Duodenal mucosa (tissue), 2 donors: Measurements from ENCODE around the gene RNF112.
A peak's percentile ranks its signal among the peaks of the same experiment; 100 is the strongest.
"Not testable (repeated sequence)": the region's sequence is repeated elsewhere in the genome, so short reads cannot be mapped to it uniquely, and the experiment has no call there.

Source experiments
- H3K27ac ChIP-seq: one replicate; pipeline ENCODE4 v1.7.0; 2013; ENCODE audit warnings: low read depth, low read length
- H3K27me3 ChIP-seq, 2 donors: one replicate each; pipeline ENCODE4 v1.7.0; 2013; ENCODE audit warnings: low read length in 2 of 2, control low read depth in 1 of 2; ENCODE audit not compliant: insufficient read depth in 2 of 2, control insufficient read depth in 1 of 2
- H3K36me3 ChIP-seq, 2 donors: one replicate each; pipeline ENCODE4 v1.7.0; 2013; ENCODE audit warnings: low read length in 2 of 2, control low read depth in 1 of 2; ENCODE audit not compliant: insufficient read depth in 2 of 2, control insufficient read depth in 1 of 2
- H3K4me1 ChIP-seq, 2 donors: one replicate each; pipeline ENCODE4 v1.7.0; 2013; ENCODE audit warnings: low read length in 2 of 2, control low read depth in 1 of 2; ENCODE audit not compliant: insufficient read depth in 2 of 2, control insufficient read depth in 1 of 2
- H3K4me3 ChIP-seq, 2 donors: one replicate each; pipeline ENCODE4 v1.7.0; 2013; ENCODE audit warnings: low read length in 2 of 2, low read depth in 1 of 2
- H3K9ac ChIP-seq, 2 donors: one replicate each; pipeline ENCODE4 v1.7.0; 2013; ENCODE audit warnings: low read length in 2 of 2, low read depth in 1 of 2
- H3K9me3 ChIP-seq, 2 donors: one replicate each; pipeline ENCODE4 v1.7.0; 2013; ENCODE audit warnings: low read length in 2 of 2, control low read depth in 1 of 2; ENCODE audit not compliant: control insufficient read depth in 1 of 2

The RNF112 gene

DNA sequence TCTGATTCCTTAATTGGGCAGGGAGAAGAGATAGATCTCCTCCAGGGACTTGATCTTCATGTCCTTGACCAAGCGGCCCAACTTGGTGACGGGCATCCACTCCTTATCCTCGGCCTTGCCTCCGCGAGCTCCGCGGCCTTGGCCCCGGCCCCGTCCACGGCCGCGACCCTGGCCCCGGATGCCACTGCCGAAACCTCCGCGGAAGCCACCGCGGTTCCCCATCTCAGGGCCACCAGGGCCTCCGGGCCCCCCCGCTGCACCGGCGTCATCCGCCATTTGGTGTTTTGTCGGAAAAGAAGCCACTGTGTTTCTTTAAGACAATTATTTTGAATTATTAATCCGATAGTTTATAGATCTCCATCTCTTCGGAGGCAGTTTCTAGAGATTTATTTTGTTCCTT lies 35.5 kb downstream of the RNF112 start:
- peaks cover 6 to 15% of the 10 kb centered on the region in 2 donors for H3K9me3 ChIP-seq
- not testable (repeated sequence) for H3K4me1 ChIP-seq, H3K27ac ChIP-seq, H3K4me3 ChIP-seq, H3K27me3 ChIP-seq, H3K36me3 ChIP-seq, H3K9ac ChIP-seq

DNA sequence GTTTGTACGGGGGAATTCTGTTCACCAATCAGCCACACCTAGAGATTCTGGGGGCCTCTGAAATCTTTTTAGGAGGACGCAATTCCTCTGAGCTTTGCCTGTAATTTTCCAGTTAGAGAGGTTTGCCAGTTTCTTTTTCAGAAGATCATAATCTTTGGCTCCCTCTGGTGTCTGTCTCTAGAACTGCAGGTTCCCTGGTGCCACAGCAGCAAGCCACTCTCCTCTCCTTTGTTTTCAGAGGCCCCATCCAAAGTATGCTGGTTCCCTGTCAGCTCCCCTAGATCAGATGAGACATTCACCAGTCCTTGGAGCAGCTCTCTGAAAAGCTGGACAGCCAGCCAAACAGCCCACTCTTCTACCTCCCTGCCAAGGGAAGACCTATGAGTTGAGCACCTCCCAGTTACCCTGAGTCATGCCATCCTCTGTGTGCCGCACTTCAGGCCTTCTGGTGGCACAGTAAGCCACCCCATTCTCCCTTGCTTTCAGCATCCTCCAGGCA lies 36.1 kb downstream of the RNF112 start:
- Histone ChIP-seq H3K27ac (no peak overlapping the region), H3K27me3 (no peaks in the 10 kb centered on the region), H3K4me1 (peaks cover 7 to 8% of the 10 kb centered on the region in 2 donors), H3K9me3 (peaks cover 6 to 15% of the 10 kb centered on the region in 2 donors), H3K4me3 (no peak overlapping the region), H3K9ac (no peak overlapping the region), H3K36me3 (no peaks in the 10 kb centered on the region)

DNA sequence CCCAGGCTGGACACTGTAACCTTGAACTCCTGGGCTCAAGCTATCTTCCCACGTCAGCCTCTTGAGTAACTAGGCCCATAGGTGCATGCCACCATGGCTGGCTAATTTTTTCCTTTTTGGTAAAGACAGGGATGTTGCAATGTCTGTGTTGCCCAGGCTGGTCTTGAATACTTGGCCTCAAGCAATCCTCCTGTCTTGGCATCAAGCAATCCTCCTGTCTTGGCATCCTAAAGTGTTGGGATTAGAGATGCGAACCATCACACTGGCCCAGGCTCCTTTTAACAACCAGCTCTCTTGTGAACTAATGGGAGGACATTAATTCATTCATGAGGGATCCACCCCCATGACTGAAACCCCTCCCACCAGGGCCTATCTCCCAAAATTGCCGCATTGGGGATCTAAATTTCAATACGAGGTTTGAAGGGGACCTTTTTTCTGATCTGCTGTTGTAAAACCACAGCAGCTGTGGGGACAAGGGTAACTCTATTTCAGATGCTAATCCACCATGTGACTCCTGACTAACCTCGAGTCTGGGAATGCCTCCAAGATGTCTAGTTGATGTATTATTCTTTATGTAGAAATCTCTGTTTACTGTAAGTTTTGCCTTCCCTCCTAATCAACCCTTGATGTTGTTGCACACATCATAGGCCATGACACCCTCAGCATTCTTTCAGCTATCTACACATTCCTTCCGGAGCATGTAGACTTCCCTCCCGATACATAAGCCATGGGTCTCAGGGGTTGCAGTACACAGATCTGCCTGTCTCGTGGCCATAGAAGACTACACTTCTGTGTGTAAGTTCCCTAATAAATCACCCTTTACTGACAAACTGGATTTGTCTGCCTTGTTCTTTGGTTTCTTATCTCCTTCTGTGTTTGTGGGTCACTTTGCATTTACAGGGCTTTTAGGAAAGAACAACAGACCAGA lies 37.6 kb downstream of the RNF112 start:
- no peak overlapping the region for H3K4me3 ChIP-seq
- peak overlapping the region; percentile 20 for H3K27ac ChIP-seq
- no peak overlapping the region for H3K9ac ChIP-seq
- H3K27me3 ChIP-seq = no peaks in the 10 kb centered on the region
- peaks cover 7 to 8% of the 10 kb centered on the region in 2 donors for H3K4me1 ChIP-seq
- no peaks in the 10 kb centered on the region for H3K36me3 ChIP-seq
- peaks cover 0 to 5% of the 10 kb centered on the region in 2 donors for H3K9me3 ChIP-seq

DNA sequence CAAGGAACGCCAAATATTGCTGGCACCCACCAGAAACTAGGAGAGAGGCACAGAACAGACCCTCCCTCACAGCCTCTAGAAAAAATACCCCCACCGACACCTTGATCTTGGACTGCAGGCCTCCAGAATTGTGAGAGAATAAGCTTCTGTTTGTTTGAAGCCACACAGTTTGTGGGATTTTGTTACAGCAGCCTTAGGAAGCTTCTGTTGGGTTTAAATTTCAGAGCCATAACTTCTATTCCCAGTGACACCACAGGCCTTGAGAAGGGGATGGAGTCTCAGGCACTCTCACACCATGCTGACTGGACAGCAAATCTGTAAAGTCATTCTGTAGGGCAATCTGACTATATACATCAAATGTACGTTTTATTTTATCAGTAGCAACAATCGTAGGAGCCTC lies 38.6 kb downstream of the RNF112 start:
- peaks cover 7 to 8% of the 10 kb centered on the region in 2 donors for H3K4me1 ChIP-seq
- no peak overlapping the region for H3K4me3 ChIP-seq
- H3K27ac ChIP-seq = no peak overlapping the region
- H3K9ac ChIP-seq = no peak overlapping the region
- no peaks in the 10 kb centered on the region for H3K27me3 ChIP-seq
- no peaks in the 10 kb centered on the region for H3K36me3 ChIP-seq
- H3K9me3 ChIP-seq = peaks cover 0 to 4% of the 10 kb centered on the region in 2 donors

DNA sequence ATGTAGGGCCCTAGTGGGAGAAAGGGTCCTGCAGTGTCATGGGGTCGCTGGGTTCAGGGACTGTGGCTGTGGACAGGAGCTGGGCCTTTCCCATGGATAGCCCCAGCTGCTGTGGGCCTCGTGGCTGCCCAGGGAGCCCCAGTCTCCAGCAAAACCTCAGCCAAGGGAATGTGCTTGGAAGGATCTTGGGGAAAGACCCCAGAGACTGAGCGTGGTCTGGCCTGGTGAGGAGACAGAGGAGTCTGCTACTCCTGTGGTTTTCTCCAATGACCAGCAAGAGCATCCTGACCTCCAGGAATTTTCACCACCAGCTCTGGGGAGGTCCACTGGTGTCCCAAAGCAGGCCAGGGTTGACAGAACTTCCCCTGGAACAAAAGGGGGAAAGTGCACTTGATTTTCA lies 42.3 kb downstream of the RNF112 start:
- Histone ChIP-seq H3K4me1 (peaks cover 3 to 8% of the 10 kb centered on the region in 2 donors), H3K9ac (no peak overlapping the region), H3K9me3 (no peaks in the 10 kb centered on the region), H3K27ac (no peak overlapping the region), H3K27me3 (no peaks in the 10 kb centered on the region), H3K36me3 (no peaks in the 10 kb centered on the region), H3K4me3 (no peak overlapping the region)

DNA sequence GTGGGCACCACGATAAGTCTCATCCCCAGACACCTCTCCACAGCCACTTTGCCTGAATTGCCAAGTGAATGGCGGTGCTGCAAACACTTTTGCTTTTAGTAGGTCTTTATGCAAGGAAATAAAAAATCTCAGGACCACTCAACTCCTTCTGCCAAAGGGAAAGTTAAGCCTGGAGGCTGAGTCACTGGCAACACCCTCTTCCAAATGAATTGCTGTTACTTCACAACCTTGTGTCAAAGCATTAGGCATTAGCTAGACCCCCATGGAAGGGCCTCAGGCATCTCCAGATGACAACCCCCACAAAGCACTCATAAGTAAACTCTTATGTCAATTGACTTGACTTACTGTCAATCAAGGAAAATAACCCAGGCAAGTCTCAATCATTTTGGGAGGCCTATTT lies 43.0 kb downstream of the RNF112 start:
- no peaks in the 10 kb centered on the region for H3K9me3 ChIP-seq
- H3K4me1 ChIP-seq = peaks cover 0 to under 1% of the 10 kb centered on the region in 2 donors
- H3K27me3 ChIP-seq = no peaks in the 10 kb centered on the region
- H3K9ac ChIP-seq = no peak overlapping the region
- no peaks in the 10 kb centered on the region for H3K36me3 ChIP-seq
- no peak overlapping the region for H3K4me3 ChIP-seq
- H3K27ac ChIP-seq = no peak overlapping the region

DNA sequence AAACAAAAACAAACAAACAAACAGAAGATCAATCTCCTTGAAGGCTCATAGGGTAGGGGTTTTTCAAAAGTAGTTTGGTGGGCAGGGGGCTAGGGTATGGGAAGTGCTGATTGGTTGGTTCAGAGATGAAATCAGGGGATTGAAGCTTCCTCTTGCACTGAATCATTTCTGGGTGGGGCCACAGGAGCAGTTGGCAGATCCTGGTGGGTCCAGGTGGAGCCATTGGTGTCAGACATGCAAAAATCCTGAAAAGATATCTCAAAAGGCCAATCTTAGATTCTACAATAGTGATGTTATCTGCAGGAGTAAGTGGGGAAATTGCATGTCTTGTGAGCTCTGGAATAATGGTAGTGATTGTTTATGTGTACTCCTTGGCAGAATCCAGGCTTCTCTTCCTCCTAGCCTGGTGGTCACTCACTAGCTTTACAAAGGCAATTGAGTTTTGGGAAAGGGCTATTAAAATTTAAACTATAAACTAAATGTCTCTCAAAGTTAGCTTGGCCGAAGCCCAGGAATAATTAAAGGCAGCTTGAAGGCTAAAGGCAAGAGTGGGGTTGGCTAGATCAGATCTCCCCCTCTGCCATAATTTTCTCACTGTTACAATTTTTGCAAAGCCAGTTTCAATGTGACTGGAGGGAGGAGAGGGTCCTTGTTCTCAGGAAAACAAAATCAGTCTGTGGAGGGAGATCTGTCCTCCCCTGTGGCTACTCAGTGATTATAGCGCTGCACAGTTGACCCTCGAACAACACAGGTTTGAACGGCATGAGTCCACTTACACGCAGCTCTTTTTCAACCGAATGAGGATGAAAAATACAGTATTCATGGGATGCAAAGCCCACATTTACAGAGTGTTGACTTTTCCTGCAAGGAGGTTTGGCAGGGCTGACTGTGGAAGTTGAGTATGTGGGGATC lies 45.2 kb downstream of the RNF112 start:
- Histone ChIP-seq H3K4me1 (peaks cover 0 to 1% of the 10 kb centered on the region in 2 donors), H3K4me3 (no peak overlapping the region), H3K27me3 (no peaks in the 10 kb centered on the region), H3K9ac (no peak overlapping the region), H3K9me3 (no peaks in the 10 kb centered on the region), H3K27ac (no peak overlapping the region), H3K36me3 (no peaks in the 10 kb centered on the region)

DNA sequence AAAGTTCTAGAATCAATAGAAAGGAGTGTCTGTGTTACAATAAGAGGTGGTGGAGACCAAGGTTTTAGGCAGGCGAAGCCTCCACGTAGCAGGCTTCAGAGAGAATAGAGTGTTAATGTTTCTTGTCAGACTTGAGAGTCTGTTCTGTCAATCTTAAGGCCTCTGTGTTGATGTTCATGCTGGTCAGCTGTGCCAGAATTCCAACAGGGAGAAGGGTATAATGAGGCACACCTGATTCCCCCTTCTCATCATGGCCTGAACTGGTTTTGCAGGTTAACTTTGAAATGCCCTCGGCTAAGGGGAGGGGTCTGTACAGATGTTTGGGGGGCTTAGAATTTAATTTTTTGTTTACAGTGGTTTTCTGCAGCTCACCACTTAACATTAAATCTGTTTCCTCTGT lies 46.0 kb downstream of the RNF112 start:
- Histone ChIP-seq H3K27ac (no peak overlapping the region), H3K9ac (no peak overlapping the region), H3K9me3 (no peaks in the 10 kb centered on the region), H3K36me3 (no peaks in the 10 kb centered on the region), H3K27me3 (no peaks in the 10 kb centered on the region), H3K4me3 (no peak overlapping the region), H3K4me1 (peaks cover 4 to 5% of the 10 kb centered on the region in 2 donors)

DNA sequence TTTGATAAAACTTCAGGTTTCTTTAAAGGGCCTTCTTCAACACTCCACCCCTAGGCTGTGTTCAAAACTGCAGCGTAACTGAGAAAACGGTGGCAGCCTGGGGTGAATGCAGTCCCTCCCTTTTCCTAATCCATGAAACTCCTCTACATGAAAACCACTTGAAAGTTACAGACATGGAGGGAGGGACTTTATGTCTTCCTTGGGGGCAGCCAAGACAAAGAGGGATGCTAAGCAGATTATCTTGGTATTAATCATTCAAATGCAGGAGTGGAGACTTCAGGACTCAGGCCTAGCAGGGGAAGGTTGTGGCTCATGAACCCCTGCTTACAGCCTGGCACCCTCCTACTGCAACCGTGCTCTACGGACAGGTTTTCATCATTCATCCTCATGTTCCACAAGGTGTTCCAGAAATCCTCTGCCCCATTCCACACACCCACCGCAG lies 46.8 kb downstream of the RNF112 start:
- Histone ChIP-seq H3K4me3 (no peak overlapping the region), H3K9ac (no peak overlapping the region), H3K9me3 (no peaks in the 10 kb centered on the region), H3K4me1 (peaks cover 4 to 7% of the 10 kb centered on the region in 2 donors), H3K27me3 (no peaks in the 10 kb centered on the region), H3K27ac (no peak overlapping the region), H3K36me3 (no peaks in the 10 kb centered on the region)

DNA sequence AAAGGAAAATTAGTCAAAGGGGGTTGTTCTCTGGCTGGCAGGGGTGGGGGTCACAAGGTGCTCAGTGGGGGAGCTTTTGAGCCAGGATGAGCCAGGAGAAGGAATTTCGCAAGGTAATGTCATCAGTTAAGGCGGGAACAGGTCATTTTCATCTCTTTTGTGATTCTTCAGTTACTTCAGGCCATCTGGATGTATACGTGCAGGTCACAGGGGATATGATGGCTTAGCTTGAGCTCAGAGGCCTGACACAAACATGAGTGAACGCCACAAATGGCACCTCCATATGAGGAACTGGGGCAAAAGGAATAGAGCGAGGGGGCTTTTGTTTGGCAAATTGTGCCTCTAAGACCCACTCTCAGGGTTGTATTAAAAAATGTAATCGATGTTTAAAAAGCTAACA lies 47.4 kb downstream of the RNF112 start:
- H3K36me3 ChIP-seq, H3K27me3 ChIP-seq, H3K4me1 ChIP-seq, H3K4me3 ChIP-seq, H3K9ac ChIP-seq, H3K27ac ChIP-seq, H3K9me3 ChIP-seq: not testable (repeated sequence)
